ENCODE measurements around the gene MYBPH.

The MYBPH gene

GRCh38 chr1:203175237-203175826 lies at the start of gene MYBPH:
Gene MYBPH (minus strand): TSS chr1:203175826. CDS start chr1:203175755, 71 bp downstream.
- DNase-seq = no peak

- no peak for DNase-seq
Measured at GRCh38 chr1:203225071-203225470, 49.4 kb upstream of the MYBPH start.

- DNase-seq = no peak
Measured at GRCh38 chr1:203223012-203223775, 47.6 kb upstream of the MYBPH start.

- no peak for DNase-seq
Measured at GRCh38 chr1:203219934-203220333, 44.3 kb upstream of the MYBPH start.

- no peak for DNase-seq
Measured at GRCh38 chr1:203219171-203219570, 43.5 kb upstream of the MYBPH start.

GRCh38 chr1:203217668-203218067 lies 42.0 kb upstream of the MYBPH start:
- DNase-seq = no peak

GRCh38 chr1:203217139-203217655 lies 41.6 kb upstream of the MYBPH start:
- no peak for DNase-seq

- DNase-seq = peak; percentile 48
Measured at GRCh38 chr1:203216274-203217138, 40.9 kb upstream of the MYBPH start.

GRCh38 chr1:203215573-203215972 lies 39.9 kb upstream of the MYBPH start:
- DNase-seq = no peak

GRCh38 chr1:203214871-203215270 lies 39.2 kb upstream of the MYBPH start:
- no peak for DNase-seq

GRCh38 chr1:203213126-203213525 lies 37.5 kb upstream of the MYBPH start:
- DNase-seq = no peak

GRCh38 chr1:203211812-203212211 lies 36.2 kb upstream of the MYBPH start:
- no peak for DNase-seq

- no peak for DNase-seq
Measured at GRCh38 chr1:203210988-203211387, 35.4 kb upstream of the MYBPH start.

GRCh38 chr1:203210350-203210749 lies 34.7 kb upstream of the MYBPH start:
- DNase-seq = no peak

- DNase-seq = no peak
Measured at GRCh38 chr1:203208181-203208580, 32.6 kb upstream of the MYBPH start.

GRCh38 chr1:203207751-203208150 lies 32.1 kb upstream of the MYBPH start:
- no peak for DNase-seq

- no peak for DNase-seq
Measured at GRCh38 chr1:203206129-203206687, 30.6 kb upstream of the MYBPH start.

GRCh38 chr1:203204756-203205155 lies 29.1 kb upstream of the MYBPH start:
- no peak for DNase-seq

GRCh38 chr1:203202431-203203245 lies 27.0 kb upstream of the MYBPH start:
- no peak for DNase-seq

GRCh38 chr1:203201516-203202205 lies 26.0 kb upstream of the MYBPH start:
- DNase-seq = no peak

GRCh38 chr1:203200916-203201315 lies 25.3 kb upstream of the MYBPH start:
- DNase-seq = no peak

Data from COR-L47 (cell line).